DOHH2 (cell line): Measurements from ENCODE around the gene ZNF526.

ENCODE experiments used
- H3F3A ChIP-seq: fragments of 200-600 bp; sonication (generic), shearing (Covaris generic); 2 replicates; pipeline ENCODE4 v1.6.0; 2016; ENCODE audit warnings: antibody characterized with exemption, mild to moderate bottlenecking; ENCODE audit not compliant: control insufficient read depth, insufficient read depth
- H3K27ac ChIP-seq: fragments of 200-600 bp; sonication (generic); 2 replicates; pipeline ENCODE4 v1.5.1; 2014; ENCODE audit warnings: low read depth, mild to moderate bottlenecking, low read length, moderate library complexity
- H3K27me3 ChIP-seq: fragments of 200-600 bp; sonication (generic); 2 replicates; pipeline ENCODE4 v1.6.1; 2014; ENCODE audit warnings: mild to moderate bottlenecking, low read length, mixed read lengths; ENCODE audit not compliant: control insufficient read depth
- H3K36me3 ChIP-seq: fragments of 200-600 bp; sonication (generic); 2 replicates; pipeline ENCODE4 v1.6.1; 2014; ENCODE audit warnings: mild to moderate bottlenecking, low read length, moderate library complexity, mixed read lengths; ENCODE audit not compliant: control insufficient read depth
- H3K4me1 ChIP-seq: fragments of 200-600 bp; sonication (generic); 2 replicates; pipeline ENCODE4 v1.6.1; 2014; ENCODE audit warnings: mild to moderate bottlenecking, low read length, mixed read lengths; ENCODE audit not compliant: control insufficient read depth
- H3K4me2 ChIP-seq: fragments of 200-600 bp; sonication (generic); 2 replicates; pipeline ENCODE4 v1.6.0; 2014; ENCODE audit warnings: mild to moderate bottlenecking, low read length, moderate library complexity
- H3K4me3 ChIP-seq: fragments of 200-600 bp; sonication (generic); 2 replicates; pipeline ENCODE4 v1.5.1; 2014; ENCODE audit warnings: mild to moderate bottlenecking, low read length, mixed read lengths
- H3K79me2 ChIP-seq: fragments of 200-600 bp; sonication (generic); 2 replicates; pipeline ENCODE4 v1.6.1; 2014; ENCODE audit warnings: mild to moderate bottlenecking, low read length, mixed read lengths; ENCODE audit not compliant: control insufficient read depth
- H3K9me2 ChIP-seq: fragments of 200-600 bp; sonication (generic); replicated peaks from 2 replicates; pipeline ENCODE4 v1.6.1; 2014; ENCODE audit warnings: mild to moderate bottlenecking, low read length, mixed read lengths; ENCODE audit not compliant: control insufficient read depth
- H3K9me3 ChIP-seq: fragments of 200-600 bp; sonication (generic); 2 replicates; pipeline ENCODE4 v1.6.1; 2014; ENCODE audit warnings: antibody characterized with exemption, low read length, mixed read lengths; ENCODE audit not compliant: control insufficient read depth, insufficient read depth
- H4K20me1 ChIP-seq: fragments of 200-600 bp; sonication (generic); 2 replicates; pipeline ENCODE4 v1.6.0; 2014; ENCODE audit warnings: low read depth, mild to moderate bottlenecking, antibody characterized with exemption, low read length, moderate library complexity; ENCODE audit not compliant: control insufficient read depth, insufficient read depth
- EZH2phosphoT487 ChIP-seq: fragments of 200-600 bp; sonication (generic); IDR thresholded peaks from 2 replicates; pipeline ENCODE4 v1.6.1; 2017; ENCODE audit warnings: borderline replicate concordance, mild to moderate bottlenecking, antibody characterized with exemption, low read length, moderate library complexity, mixed read lengths
- TF ChIP-seq, protein P1 (sequence below): fragments of 200-600 bp; sonication (generic); IDR thresholded peaks from one replicate; pipeline ENCODE4 v1.5.1; 2014; ENCODE audit warnings: antibody characterized with exemption, mild to moderate bottlenecking, low read depth, low read length; ENCODE audit not compliant: poor library complexity, severe bottlenecking

The ZNF526 gene

GRCh38 chr19:42199440-42200115 is 20.5 kb upstream of the ZNF526 start:
- Histone ChIP-seq H3K27me3 (no peaks in the 10 kb centered on the region), H3K4me1 (peaks cover 66% of the 10 kb centered on the region), H3K4me3 (peak overlapping the region; percentile 58), H3K79me2 (peaks cover 48% of the 10 kb centered on the region), H3F3A (peaks cover 11% of the 10 kb centered on the region), H3K9me2 (no peaks in the 10 kb centered on the region), H3K9me3 (no peaks in the 10 kb centered on the region), H4K20me1 (peaks cover 6% of the 10 kb centered on the region; the same call in 1 of the 2 replicates), H3K4me2 (peak overlapping the region; percentile 79), H3K27ac (peak overlapping the region; percentile 66), H3K36me3 (peaks cover 81% of the 10 kb centered on the region)
- TF ChIP-seq EZH2phosphoT487, result no peak
- TF ChIP-seq, protein P1, sequence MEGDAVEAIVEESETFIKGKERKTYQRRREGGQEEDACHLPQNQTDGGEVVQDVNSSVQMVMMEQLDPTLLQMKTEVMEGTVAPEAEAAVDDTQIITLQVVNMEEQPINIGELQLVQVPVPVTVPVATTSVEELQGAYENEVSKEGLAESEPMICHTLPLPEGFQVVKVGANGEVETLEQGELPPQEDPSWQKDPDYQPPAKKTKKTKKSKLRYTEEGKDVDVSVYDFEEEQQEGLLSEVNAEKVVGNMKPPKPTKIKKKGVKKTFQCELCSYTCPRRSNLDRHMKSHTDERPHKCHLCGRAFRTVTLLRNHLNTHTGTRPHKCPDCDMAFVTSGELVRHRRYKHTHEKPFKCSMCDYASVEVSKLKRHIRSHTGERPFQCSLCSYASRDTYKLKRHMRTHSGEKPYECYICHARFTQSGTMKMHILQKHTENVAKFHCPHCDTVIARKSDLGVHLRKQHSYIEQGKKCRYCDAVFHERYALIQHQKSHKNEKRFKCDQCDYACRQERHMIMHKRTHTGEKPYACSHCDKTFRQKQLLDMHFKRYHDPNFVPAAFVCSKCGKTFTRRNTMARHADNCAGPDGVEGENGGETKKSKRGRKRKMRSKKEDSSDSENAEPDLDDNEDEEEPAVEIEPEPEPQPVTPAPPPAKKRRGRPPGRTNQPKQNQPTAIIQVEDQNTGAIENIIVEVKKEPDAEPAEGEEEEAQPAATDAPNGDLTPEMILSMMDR, result peak; percentile 71

DNA sequence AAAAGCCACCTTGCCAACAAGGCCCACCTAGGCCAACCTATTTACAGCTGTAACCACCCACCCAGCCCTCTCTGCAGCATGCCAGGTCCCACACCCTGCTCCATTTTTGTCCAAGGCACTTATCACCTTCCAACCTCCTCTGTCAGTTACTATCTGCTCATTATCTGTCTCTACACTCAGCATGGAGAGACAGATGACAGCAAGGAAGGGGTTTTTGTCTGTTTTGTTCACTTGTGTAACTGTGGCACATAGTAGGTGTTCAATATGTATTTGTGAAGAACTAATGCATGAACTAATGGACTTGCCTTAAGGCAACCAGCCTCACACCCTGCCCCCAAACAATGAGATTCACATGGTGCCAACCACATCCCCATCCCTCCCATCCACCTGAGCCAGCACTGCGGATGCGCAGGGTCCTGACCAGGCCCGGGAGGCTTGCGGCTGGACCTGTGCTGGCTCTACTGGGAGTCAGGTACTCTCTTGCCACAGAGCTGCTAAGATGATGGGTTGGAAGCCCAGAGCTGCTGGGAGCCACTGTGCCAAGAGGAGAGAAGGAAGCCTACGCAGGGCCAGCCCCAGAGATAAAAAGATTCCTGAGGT is 19.9 kb upstream of the ZNF526 start:
- H3K9me3 ChIP-seq, result no peaks in the 10 kb centered on the region
- peaks cover 86% of the 10 kb centered on the region for H3K36me3 ChIP-seq
- H3K27me3 ChIP-seq, result no peaks in the 10 kb centered on the region
- H3K4me2 ChIP-seq, result peak overlapping the region; percentile 79
- peak overlapping the region; percentile 58 for H3K4me3 ChIP-seq
- peaks cover 6% of the 10 kb centered on the region; the same call in 1 of the 2 replicates for H4K20me1 ChIP-seq
- no peaks in the 10 kb centered on the region for H3K9me2 ChIP-seq
- H3K4me1 ChIP-seq, result peaks cover 66% of the 10 kb centered on the region
- peaks cover 48% of the 10 kb centered on the region for H3K79me2 ChIP-seq
- no peak for TF ChIP-seq EZH2phosphoT487
- TF ChIP-seq, protein P1, result no peak
- peaks cover 11% of the 10 kb centered on the region for H3F3A ChIP-seq
- peak overlapping the region; percentile 66 for H3K27ac ChIP-seq

DNA sequence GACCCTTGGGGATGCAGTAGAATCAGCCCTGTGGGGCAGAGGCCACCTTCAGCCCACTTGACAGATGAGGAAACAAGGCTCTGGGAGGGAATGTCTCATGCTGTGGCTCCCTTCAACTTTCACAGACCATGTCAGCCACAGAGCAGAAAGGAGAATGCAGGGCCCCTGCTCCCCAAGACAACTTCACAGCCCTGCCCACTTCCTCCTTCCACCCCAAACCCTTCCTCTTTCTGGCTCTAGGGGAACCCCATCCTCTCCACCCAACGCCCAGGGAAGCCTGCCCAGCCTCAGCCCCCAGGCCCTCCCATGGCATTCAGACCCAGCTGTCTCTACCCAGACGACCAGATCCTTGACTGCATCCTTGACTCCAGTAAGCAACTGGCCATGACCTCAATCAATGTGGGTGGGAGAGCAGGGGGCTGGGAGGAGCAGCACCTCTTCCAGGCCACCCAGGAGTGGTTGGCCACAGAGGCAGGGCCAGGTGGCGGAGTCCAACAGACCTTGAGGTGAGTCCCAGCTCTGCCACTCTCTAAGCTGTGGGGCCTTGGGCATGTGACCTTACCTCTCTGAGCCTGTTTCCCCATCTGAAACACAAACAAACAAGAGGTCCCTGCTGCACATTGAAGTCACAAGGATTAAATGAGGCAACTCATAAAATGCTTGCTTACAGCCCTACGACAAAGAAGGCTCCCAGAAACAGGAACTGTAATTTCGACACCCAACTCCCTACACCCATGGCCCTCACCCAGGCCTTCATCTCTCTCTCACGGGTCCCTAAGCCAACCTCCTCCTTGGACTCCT is 18.4 kb upstream of the ZNF526 start:
- H3K4me1 ChIP-seq, result peaks cover 66% of the 10 kb centered on the region
- no peaks in the 10 kb centered on the region for H3K9me2 ChIP-seq
- H3K27ac ChIP-seq, result peak overlapping the region; percentile 58
- H3K79me2 ChIP-seq, result peaks cover 48% of the 10 kb centered on the region
- TF ChIP-seq EZH2phosphoT487, result no peak
- TF ChIP-seq, protein P1, result no peak
- H3K4me3 ChIP-seq, result peak overlapping the region; percentile 33
- H3F3A ChIP-seq, result peaks cover 11% of the 10 kb centered on the region
- no peaks in the 10 kb centered on the region for H3K9me3 ChIP-seq
- peak overlapping the region; percentile 45 for H3K4me2 ChIP-seq
- H3K27me3 ChIP-seq, result no peaks in the 10 kb centered on the region
- peaks cover 6% of the 10 kb centered on the region; the same call in 1 of the 2 replicates for H4K20me1 ChIP-seq
- peaks cover 91% of the 10 kb centered on the region for H3K36me3 ChIP-seq
